ENCODE measurements around the gene LPCAT3. TPM values are rescaled to one million over a fixed set of nuclear protein-coding genes. Genes with fewer than 3 reads are reported as not detected.
A peak's percentile ranks its signal among the peaks of the same experiment; 100 is the strongest.

LPCAT3 gene
- total RNA-seq, 1 donor from 2014 or later = 44.6 TPM

DNA sequence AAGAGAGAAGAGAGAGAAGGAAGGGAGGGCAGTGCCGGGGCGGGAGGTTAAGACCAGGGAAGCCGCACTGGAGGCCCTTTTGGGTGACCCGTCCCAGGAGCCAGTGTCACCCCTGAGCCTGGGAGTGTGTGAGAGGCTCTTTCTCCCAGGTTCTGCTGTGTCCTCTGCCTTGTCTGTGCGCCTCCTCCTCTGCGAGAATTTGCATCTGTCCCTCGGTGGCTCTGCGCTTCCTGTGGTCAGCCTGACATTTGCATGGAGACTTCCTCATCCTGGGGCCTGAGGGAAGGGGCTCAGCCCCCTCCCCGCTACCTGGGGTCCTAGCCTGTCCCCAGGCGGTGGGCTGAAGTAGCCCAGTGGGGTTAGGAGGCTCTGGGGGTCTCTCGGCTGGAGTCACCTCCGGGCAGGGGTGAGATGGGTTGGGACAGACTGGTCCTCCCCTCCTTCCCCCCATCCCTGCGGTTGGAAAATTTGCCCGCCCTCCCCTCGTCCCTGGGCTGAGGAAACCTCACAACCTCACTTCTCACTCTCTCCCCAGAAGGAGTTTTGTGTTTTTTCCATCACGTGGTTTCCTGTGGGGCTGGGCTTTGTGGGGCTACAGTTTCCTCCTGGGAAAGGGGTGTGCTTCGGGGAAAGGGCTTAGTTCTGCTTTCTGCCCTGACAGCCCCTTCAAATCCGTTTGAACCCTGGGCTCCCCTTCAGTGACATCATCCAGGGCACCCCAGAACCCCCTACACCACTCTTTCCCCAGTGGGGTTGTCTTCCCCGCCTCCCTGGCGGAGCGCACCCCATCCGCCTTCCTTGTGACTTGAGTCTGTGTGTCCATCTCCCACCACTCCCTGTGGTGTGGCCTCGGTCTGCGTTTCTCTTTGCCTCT is 64.6 kb downstream of the LPCAT3 start:
- DNase-seq (ENCODE audit: low spot score in 2 of 2, unreplicated experiment in 2 of 2) = no peak
- Mint-ChIP-seq H3K27ac (peak overlapping the region; percentile 62), H3K4me3 (no peak overlapping the region), H3K4me1 (no peaks in the 10 kb centered on the region), H3K27me3 (ENCODE audit: low read depth) (no peaks in the 10 kb centered on the region), H3K9me3 (no peaks in the 10 kb centered on the region), H3K36me3 (no peaks in the 10 kb centered on the region)
- no peak for TF ChIP-seq CTCF (IDR thresholded peaks at IDR 0.05; ENCODE audit: unreplicated experiment)

GRCh38 chr12:6952863-6953441 is 65.3 kb downstream of the LPCAT3 start:
- no peaks in the 10 kb centered on the region for H3K27me3 Mint-ChIP-seq (ENCODE audit: low read depth)
- H3K4me3 Mint-ChIP-seq = no peak overlapping the region
- H3K36me3 Mint-ChIP-seq = no peaks in the 10 kb centered on the region
- H3K27ac Mint-ChIP-seq = no peak overlapping the region
- no peaks in the 10 kb centered on the region for H3K9me3 Mint-ChIP-seq
- TF ChIP-seq CTCF (IDR thresholded peaks at IDR 0.05; ENCODE audit: unreplicated experiment) = no peak
- DNase-seq (ENCODE audit: low spot score in 2 of 2, unreplicated experiment in 2 of 2) = no peak
- H3K4me1 Mint-ChIP-seq = no peaks in the 10 kb centered on the region

DNA sequence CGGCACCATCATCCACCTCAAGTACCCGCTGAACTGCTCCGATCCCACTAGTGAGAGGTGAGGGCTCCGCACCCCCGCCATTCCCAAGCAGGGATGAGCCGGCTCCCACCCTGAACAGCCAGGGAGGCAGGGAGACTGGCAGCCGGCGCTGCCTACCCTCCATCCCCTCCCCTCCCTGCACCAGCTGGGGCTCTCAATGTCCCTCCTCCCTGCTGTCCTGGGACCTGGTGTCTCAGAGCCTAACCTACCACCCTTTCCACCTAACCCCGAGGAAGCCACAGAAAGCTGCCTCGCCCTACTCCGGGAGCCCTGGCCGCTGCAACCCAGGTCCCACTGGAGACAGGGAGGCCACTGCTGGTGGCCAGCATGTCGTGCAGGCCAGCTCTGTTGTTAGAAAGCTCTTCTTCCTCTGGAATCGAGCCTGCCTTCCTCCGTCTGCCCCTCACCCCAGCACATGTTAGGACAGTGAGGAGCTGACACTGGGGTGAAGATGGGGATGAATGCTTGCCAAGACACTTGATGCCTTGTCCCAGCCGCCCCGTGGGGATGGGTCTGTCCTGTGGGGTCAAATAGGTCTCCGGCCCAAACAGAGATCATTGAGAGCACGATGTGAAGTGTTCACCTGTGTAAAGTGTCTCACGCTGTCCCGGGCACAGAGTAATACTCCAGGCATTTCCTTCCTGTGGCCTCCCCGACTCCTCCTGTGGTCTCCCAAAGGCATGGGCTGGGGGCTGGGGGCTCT is 66.0 kb downstream of the LPCAT3 start:
- DNase-seq (ENCODE audit: low spot score in 2 of 2, unreplicated experiment in 2 of 2) = no peak
- no peak overlapping the region for H3K4me3 Mint-ChIP-seq
- no peaks in the 10 kb centered on the region for H3K4me1 Mint-ChIP-seq
- H3K9me3 Mint-ChIP-seq = no peaks in the 10 kb centered on the region
- H3K36me3 Mint-ChIP-seq = no peaks in the 10 kb centered on the region
- H3K27ac Mint-ChIP-seq = no peak overlapping the region
- TF ChIP-seq CTCF (IDR thresholded peaks at IDR 0.05; ENCODE audit: unreplicated experiment) = no peak
- H3K27me3 Mint-ChIP-seq (ENCODE audit: low read depth) = no peaks in the 10 kb centered on the region

DNA sequence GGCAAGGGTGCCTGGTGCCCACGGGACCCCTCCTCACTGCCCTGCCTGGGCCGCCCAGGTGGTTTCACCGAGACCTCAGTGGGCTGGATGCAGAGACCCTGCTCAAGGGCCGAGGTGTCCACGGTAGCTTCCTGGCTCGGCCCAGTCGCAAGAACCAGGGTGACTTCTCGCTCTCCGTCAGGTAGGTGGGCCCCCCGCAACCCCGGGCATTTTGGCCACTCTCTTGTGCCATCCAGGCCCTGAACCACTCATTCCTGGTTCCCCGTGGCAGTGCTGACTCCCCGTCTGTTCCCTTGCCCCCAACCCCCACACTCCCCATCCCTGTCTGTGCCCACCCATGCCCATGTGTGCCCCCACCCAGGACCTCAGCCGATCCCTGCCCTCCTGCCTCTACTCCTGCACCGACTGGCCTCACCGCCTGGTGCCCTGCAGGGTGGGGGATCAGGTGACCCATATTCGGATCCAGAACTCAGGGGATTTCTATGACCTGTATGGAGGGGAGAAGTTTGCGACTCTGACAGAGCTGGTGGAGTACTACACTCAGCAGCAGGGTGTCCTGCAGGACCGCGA is 66.6 kb downstream of the LPCAT3 start:
- no peak overlapping the region for H3K4me3 Mint-ChIP-seq
- peaks cover 5% of the 10 kb centered on the region for H3K4me1 Mint-ChIP-seq
- H3K27ac Mint-ChIP-seq = no peak overlapping the region

More for the DNA sequence above, 66.6 kb downstream of the LPCAT3 start:
- H3K9me3 Mint-ChIP-seq = no peaks in the 10 kb centered on the region
- no peaks in the 10 kb centered on the region for H3K27me3 Mint-ChIP-seq (ENCODE audit: low read depth)
- TF ChIP-seq CTCF (IDR thresholded peaks at IDR 0.05; ENCODE audit: unreplicated experiment) = no peak
- H3K36me3 Mint-ChIP-seq = no peaks in the 10 kb centered on the region
- no peak for DNase-seq (ENCODE audit: low spot score in 2 of 2, unreplicated experiment in 2 of 2)
